Astrocyte of the spinal cord (primary cell): Measurements from ENCODE around the gene CD52.

Source experiments
- DNase-seq: peaks from one replicate; pipeline ENCODE4 v3.0.0; 2011; ENCODE audit warnings: low read depth, low spot score
- H3K4me3 ChIP-seq: 2 replicates; pipeline ENCODE4 v1.5.1; 2011; ENCODE audit warnings: low read depth, mild to moderate bottlenecking, low read length, moderate library complexity
- CTCF ChIP-seq: IDR thresholded peaks from 2 replicates; pipeline ENCODE4 v1.5.1; 2012; ENCODE audit warnings: low read depth, mild to moderate bottlenecking, low read length, inconsistent platforms
- in situ Hi-C: cut with HindIII; loops from 2 replicates; pipeline ENCODE4 v1.10.0; 2017; ENCODE audit warnings: low sequenced_read_pairs

CD52 gene

GRCh38 chr1:26315874-26316850, 1.6 kb upstream of the CD52 start:
- DNase-seq: no peak
- TF ChIP-seq CTCF: no peak
- in situ Hi-C loops: no loop called here
- H3K4me3 ChIP-seq: no peak overlapping the region

GRCh38 chr1:26317146-26317545, 612 bp upstream of the CD52 start:
- no peak overlapping the region for H3K4me3 ChIP-seq
- no peak for DNase-seq
- no peak for TF ChIP-seq CTCF
- in situ Hi-C loops: no loop called here

GRCh38 chr1:26318338-26319064, 743 bp downstream of the CD52 start:
- in situ Hi-C loops: no loop called here
- no peak for DNase-seq
- H3K4me3 ChIP-seq: no peak overlapping the region

DNA sequence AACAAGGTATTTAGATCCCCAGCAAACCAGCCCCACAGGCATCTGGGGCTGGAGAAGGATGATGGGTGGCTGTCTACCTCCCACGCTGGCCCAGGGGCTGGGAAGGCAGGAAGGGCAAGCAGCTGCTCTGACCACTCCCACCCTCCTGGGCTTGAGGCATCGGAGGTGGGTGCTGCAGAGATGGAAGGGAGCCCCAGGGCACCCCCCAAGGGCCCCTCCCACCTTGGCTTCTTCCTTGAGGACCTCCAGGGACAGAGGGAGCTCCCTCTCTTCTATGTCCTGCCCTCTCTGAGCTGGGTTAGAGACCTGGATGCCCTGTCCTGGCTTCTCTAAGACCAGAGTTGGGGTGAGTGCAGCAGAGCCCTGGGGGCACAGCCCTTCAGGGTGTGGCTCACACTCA, 3.1 kb downstream of the CD52 start:
- no peak overlapping the region for H3K4me3 ChIP-seq
- DNase-seq: no peak
- TF ChIP-seq CTCF: no peak
- in situ Hi-C loops: no loop called here

More at GRCh38 chr1:26318338-26319064, 743 bp downstream of the CD52 start:
- no peak for TF ChIP-seq CTCF

DNA sequence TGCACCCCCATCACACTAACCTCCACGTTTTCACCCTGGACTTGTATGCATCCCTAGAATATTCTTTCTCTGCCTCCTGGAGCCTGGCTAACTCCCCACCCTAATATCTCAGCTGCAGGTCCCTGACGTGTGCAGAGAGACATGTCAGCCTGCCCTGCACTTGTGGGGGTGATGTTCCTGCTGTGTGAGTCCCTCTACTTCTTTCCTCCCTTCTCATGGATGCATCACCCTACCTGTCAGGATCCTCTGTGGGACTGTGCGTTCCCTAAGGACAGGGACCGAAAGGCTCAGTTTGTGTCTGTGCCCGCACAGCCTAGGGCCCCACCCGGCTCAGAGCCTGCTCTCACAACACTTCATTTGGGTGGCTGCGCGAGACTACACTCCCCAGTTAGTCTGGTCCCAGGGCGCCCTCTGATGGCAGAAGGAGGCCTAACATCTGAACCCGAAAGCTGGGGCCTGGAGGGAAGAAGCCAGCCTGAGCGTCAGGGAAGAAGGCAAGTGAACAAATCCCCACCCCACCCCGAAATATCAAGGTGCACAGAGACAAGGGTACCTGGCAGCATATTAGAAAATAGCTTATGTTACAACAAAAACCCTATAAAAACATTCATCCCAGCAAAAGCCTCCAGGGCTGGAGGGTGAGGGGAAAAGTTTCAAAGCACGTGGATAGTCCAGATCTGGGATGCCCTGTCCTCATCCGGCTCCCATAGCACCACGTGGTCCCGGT, 3.7 kb downstream of the CD52 start:
- in situ Hi-C loops: no loop called here
- H3K4me3 ChIP-seq: no peak overlapping the region

More for the DNA sequence above, 3.7 kb downstream of the CD52 start:
- peak; percentile 85 for DNase-seq
- TF ChIP-seq CTCF: peak; percentile 91
